NCI-H69 (cell line): ENCODE results near the gene RNASE7.

ENCODE experiments used
- DNase-seq: peaks from one replicate; lab custom pipeline; 2025; lab: John Stamatoyannopoulos, UW

The RNASE7 gene

DNA sequence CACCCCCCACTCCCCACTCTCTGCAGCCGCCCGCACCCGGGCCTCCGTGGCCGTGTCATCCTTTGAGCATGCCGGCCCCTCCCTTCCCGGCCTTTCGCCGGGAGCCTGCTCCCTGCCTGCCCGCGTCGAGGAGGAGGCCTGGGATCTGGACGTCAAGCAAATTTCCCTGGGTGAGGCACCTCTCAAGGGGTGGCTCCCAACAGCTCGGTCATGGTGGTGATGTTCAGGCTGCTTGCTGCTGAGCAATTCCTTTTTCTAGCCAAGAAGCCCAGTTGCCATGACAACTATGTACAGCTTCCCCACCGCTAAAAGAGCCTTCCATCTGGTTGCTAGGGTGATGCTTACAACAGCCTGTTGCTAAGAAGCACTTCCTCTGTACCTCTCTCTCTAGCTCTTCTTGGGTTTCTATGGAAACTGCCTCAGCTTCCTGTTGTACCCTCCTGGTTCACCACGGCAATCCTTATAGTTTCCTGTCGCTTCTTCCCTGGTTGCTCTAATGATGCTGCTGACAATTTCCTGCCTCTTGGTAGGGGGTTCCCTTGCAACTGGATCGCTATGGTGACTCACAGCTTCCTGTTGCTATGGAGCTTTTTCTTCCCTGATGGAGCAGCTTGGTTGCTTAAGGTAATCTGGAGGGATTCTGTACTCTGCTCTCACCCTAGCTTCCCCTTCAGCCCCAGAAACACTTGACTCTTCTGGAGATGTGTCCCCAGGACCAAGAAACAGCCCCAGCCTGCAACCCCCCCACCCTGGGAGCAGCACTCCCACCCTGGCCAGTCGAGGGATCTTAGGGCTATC, 45.3 kb downstream of the RNASE7 start:
- peak; percentile 84 for DNase-seq

DNA sequence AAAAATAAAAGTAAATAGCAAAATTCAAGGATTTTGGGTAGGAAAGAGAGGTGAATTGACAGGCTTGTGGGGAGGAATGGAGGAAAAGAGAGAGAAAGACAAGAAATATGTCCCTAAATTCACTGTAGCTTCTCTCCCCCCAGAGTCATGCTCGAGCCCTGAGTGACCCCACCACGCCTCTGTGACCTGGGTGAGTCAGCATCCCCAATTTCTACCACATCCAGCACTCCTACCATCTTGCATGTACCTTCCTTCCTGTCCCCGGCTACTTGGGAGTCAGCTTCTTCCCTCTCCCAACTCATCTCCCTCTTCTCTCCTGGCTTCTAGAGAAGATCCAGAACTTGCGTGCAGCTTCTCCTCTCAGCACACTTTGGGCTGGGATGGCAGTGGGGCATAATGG, 46.5 kb downstream of the RNASE7 start:
- no peak for DNase-seq

DNA sequence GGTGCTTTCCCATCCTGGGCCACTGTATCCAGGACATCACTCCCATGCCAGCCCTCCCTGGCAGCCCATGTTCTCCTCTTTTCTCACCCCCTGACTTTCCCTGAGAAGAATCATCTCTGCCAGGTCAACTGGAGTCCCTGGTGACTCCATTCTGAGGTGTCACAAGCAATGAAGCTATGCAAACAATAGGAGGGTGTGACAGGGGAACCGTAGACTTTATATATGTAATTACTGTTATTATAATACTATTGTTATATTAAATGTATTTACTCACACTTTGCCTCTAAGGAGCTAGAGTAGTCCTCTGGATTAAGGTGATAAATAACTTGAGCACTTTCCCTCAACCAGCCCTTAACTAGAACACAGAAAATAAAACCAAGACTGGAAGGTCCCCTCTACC, 47.1 kb downstream of the RNASE7 start:
- peak; percentile 50 for DNase-seq

DNA sequence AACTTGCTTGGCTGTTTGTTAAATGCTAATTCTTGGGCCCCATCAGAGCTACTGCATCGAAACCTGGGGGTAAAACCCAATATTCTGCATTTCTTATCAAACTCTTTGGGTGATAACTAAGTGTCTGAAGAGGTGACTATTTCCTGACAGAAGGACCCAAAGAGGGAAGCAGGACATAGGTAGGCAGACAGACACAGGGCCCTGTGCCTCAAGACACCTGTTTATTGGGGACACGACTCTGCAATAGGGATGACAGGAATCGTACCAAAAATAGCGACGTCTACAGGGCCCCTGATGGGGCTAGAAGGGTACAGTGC, 47.7 kb downstream of the RNASE7 start:
- DNase-seq: no peak

DNA sequence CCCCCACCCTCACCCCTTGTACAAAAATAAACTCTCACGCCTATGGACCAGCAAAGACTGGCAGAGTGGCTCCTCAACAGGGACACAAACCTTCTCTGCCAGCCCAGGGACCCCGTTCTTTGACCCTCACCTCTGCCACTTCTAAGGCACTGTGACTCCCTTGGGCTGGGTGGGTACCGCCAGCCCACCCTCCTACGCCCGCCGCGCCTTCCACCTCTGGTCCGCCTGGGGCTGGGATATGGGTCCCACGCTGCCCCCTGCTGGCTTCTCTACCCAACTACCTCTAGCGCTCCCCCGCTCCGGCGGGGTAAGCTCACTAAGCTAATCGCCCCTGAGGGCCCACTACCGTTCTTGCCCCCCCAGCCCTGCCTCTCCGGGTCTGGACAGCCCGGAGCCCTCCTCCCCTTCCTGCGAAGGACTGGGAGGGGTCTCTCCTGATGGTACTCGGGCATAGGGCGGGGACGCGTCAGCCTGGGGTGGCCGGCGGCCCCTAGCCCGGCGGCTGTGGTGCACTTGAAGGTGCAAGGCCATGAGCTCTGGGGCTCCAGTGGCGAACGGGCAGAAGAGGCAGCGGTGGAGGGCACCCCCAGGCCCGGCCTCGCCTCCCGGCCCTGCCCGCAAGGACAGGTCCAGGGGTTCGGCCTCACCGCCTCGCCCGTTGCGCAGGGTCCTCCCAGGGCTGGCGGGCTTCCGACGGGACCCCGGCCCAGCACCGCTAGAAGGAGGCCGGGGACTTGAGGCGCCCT, 48.2 kb downstream of the RNASE7 start:
- DNase-seq: peak; percentile 14

DNA sequence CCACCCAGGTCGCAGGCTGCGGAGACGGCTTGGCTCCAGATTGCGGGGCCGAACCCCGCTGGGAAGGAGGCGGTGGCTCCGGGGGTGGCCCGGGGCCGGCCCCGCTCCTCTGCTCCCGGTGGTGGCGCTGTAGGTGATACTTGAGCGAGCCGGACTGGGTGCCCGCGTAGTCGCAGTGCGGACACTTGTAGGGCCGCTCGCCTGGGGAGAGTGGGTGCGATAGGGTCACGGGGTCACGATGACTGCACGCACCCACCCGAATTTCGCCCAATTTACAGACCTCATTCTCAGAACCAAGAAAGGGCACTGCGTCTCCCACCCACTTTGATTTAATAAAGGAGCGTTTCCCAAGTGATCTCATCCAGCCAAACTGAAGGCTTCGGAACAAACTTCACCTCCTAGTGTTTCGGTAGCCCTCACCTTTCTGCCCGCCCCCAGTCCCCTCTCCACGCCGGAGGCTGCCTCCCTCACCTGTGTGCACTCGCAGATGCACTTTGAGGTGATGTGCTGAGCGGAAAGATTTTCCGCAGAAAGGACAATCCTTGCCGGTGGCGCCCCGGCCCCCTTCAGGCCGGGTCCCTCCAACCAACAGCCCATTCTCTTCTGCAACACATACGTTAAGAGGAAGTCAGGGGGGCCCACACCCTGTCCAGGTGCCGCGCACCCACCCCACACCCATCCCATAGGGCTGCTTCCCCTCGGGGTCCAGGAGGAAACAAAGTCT, 48.9 kb downstream of the RNASE7 start:
- DNase-seq: no peak

DNA sequence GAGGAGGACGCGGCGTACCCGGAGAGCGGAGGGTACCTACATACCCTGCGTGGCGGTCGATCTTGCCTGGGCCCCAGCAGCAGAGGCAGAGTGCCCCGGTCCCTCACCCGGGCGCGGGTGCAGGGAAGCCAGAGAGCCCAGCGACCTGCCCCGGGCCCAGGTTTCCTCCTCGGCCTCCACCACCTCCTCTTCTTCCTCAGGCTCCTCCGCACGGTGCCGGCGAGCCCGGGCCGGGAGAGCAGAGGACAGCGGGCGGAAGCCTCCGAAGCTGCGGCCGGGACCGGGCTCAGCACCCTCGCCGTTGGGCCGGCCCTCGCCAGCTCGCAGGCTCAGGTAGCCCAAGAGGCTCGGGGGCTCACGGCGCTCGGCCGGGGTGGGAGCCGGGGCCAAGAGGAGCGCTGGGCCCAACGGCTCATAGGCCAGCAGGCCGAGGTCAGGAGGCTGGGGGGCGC, 49.7 kb downstream of the RNASE7 start:
- DNase-seq: no peak

DNA sequence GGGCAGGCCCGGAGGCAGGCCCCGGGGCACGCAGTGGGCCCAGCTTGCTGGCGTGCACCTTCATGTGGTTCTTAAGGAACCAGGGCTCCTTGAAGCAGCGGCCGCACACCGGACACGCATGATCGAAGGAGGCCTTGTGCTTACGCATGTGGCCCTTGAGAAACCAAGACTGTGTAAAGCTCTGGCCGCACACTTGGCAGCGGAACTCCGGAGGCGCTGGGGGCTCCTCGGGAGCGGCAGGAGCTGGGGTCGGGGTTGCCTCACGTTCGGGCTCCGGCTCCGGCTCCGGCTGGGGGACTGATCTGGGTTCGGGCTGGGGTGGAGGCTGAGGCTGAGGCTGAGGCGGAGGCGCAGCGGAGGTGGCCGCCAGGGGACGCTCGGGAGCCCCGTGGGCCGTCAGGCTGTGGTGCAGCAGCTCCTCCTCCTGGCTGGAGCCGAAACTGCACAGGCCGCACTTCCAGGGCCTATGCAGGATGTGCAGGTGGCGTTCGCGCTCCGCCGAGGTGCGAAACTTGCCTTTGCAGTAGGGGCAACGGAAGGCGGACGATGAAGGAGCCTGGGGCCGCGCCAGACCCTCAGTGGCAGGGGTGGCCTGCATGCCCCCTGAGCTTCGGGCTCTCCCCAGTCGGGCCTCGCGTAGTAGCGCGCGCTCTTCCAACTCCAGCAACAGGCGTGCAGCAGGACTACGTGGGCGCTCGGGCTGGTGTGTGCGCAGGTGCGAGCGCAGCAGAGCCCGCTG, 50.3 kb downstream of the RNASE7 start:
- peak; percentile 62 for DNase-seq

DNA sequence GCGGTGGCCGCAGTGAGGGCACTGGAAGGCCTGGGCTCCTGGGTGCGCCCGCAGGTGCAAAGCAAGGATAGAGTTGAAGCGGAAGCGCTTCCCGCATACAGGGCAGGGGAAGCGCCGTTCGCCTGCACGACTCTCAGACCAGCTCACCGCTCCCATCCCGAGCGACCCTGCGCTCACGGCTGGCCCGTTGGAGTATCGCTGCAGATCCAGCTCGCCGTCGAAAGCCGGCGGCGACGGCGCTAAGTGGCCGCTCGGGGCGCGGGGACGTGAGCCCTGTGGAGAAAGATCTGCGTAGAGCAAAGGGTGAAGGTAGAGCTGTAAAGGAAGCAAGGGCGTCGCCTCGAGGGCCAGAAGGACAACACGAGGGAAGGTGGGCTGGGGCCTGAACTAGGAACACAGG, 50.9 kb downstream of the RNASE7 start:
- DNase-seq: no peak
